ENCODE measurements around the gene SOCS3.
"Not testable (repeated sequence)": the region's sequence is repeated elsewhere in the genome, so short reads cannot be mapped to it uniquely, and the experiment has no call there.

Gene SOCS3

GRCh38 chr17:78325076-78325687, 34.7 kb downstream of the SOCS3 start:
- DNase-seq = no peak

GRCh38 chr17:78324391-78325075, 35.3 kb downstream of the SOCS3 start:
- peak in 1 of 2 donors; percentile 28 for DNase-seq

GRCh38 chr17:78323826-78324390, 36.0 kb downstream of the SOCS3 start:
- no peak for DNase-seq

DNA sequence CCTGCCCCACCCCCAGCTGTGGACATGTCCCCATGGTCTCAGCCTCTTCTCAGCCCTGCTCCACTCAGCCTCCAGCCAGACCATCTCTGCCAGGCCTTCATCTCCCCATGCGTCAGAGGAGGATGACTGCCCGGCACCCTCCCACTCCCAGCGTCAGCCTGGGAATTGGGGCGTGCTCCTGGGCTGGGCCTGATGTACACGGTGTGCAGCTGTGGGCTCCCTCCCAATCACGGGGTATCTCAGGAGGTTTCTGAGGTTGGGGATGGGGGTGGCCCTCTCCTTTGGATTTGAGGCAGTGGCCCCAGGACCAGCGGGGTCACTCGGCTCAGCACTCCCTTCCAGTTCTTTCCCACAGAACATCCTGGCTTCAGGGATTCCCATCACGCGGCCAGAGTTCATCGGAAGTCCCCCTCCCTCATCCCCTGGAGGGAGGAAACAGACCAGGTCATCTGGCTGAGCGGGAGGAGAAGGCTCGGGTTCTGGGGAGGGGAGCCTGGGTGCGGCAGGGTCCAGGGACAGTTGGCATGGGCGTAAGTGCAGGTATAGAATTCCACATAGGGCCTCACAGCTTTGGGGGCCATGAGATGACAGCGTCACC, 36.9 kb downstream of the SOCS3 start:
- no peak for DNase-seq

GRCh38 chr17:78322327-78322857, 37.5 kb downstream of the SOCS3 start:
- DNase-seq = no peak

GRCh38 chr17:78318843-78319242, 41.0 kb downstream of the SOCS3 start:
- no peak for DNase-seq

DNA sequence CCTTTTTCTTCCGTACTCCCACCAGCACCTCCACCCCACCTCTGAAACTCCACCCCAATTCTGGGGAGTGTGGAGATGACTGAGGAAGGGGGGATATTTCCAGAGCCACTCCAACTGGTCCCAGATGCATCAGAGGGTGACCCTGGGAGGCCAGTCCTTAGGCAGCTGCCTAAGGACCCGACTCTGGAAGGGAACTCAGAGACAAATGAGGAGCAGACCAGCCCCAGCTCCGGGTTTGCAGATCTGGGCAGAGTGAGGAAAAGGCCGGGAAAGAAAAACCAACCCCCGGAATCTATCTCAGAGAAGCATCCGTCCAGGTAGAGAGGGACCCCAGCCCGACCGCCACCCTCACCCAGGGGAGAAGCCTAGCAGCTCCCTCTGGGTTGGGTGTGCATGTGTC, 41.5 kb downstream of the SOCS3 start:
- DNase-seq = no peak

DNA sequence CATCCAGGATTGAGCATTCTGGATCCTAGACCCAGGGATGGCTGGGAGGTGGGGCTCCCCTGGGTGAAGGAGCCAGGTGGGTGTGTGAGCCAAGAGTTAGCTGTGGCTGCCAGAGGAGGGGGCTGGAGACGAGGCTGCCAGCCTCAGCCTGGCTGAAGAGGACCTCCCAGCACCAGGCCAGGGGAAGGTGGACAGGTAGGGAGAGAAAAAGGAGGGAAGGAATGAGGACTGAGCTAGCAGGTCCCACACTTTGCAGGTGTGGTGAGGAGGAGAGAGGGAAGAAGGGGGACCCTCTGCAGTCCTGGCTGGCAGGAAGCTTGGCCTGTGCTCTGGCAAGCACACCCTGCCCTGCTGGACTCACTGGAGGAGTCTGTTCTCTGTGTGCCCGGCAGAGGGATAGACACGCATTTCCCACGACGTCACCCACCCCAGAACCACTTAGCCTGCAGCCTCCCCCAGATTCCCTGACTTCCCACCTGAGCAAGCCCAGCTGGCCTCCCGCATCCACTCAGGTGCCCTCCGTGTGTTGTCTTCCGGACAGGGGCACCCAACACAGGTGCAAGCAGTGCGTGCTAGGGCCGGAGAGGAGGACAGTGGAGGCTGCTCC, 42.0 kb downstream of the SOCS3 start:
- no peak for DNase-seq

- DNase-seq = no peak
Measured at GRCh38 chr17:78316867-78317789, 42.7 kb downstream of the SOCS3 start.

DNA sequence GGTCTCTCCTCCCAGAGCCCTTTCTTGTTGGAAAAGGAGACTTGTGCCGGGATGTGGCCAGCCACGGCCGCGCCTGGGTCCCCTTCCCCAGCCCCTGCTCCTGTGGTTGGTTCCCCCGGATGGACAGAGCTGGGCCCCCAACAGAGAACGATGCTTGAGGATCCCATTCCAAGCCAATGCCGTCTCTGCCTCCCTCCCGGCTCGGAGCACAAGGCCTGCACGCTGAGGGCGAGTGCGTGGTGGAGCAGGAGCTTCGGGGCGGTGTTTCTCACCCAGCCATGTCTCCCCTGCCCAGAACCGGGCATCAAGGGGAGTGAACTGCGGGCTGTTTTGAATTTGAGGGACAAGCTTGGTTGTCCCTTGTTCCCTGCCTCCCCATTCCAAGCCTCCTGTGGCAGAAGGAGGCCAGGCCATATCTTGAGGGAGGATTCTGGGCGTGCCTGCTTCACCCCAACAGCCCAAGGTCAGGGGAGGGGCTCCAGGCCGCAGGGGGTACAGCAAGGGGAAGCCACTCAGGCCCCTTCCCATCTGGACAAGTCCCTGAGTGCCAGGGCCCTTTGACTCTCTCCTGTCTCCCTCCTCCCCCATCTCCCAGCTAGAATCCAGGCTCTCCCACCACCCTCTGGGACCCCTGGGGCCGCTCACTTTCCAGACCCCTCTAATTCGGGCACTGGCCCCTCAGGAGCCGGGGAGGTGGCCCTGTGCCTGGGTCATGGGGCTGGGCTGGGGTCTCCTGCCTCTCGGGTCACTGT, 43.6 kb downstream of the SOCS3 start:
- DNase-seq = no peak

DNA sequence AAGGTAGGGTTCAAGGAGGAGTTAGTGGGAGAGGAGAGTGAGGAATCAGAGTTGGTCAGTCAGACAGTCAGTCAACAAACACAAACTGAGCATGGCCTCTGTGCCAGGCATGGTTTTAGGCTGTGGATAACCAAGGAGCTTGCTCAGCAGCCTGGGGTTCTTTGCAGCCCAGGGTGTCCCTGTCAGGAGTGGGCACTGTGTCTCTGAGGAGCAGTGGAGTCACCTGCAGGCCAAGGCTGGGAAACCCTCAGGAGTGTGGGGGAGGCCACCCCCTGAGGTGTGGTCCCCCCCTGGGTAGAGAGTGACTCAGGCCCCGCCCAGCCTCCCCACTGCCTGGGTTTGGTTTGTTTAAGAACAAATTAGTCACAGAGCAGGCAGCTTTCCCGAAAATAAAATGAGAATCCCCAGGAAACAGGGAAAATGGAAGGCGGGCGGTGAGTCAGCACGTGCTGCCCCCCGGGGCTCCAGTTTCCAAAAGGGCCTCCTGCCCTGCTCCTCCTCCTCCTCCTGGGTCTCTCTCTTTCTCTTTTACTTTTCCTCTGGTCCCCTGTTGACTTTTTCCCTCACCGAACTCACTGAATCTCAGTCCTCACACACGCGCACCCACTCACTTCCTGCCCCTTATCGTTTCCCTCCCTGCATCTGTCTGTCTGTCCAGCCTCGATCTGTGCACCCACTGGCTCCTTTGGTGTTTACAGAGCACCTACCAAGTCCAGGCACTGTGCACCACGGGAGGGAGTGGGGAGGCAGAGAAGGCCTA, 44.3 kb downstream of the SOCS3 start:
- peak; percentile 34 to 52 for DNase-seq

DNA sequence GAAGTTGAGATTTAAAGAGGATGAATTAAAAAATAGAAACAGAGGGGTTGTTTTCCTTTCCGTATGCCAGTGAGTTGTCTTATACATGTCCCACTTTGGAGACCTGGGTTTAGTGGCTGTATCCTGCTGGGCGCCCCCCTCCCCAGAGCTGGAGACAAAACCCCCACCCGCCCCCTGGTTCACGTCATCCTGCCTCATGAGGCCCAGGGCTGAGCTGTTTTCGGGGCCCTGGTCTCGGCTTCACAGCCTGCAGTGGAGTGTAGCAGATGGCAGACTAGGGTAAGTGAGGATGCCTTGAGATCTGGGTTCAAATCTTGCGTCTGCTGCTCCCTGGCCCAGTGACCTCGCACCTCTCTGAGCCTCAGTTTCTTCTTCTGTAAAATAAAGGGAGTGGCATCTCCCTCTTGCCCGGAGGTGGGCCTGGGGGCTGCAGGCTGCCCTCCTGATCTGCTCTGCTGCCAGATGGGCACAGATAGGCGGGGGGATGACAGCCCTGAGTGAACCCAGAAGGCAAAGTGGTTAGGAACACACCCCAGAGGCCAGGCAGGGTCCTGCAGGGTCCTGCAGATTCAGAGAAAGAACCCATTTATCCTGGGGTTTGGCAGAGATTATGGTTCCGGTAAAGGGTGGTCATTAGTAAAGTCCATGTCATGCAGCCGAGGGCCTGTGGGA, 45.1 kb downstream of the SOCS3 start:
- DNase-seq = no peak

DNA sequence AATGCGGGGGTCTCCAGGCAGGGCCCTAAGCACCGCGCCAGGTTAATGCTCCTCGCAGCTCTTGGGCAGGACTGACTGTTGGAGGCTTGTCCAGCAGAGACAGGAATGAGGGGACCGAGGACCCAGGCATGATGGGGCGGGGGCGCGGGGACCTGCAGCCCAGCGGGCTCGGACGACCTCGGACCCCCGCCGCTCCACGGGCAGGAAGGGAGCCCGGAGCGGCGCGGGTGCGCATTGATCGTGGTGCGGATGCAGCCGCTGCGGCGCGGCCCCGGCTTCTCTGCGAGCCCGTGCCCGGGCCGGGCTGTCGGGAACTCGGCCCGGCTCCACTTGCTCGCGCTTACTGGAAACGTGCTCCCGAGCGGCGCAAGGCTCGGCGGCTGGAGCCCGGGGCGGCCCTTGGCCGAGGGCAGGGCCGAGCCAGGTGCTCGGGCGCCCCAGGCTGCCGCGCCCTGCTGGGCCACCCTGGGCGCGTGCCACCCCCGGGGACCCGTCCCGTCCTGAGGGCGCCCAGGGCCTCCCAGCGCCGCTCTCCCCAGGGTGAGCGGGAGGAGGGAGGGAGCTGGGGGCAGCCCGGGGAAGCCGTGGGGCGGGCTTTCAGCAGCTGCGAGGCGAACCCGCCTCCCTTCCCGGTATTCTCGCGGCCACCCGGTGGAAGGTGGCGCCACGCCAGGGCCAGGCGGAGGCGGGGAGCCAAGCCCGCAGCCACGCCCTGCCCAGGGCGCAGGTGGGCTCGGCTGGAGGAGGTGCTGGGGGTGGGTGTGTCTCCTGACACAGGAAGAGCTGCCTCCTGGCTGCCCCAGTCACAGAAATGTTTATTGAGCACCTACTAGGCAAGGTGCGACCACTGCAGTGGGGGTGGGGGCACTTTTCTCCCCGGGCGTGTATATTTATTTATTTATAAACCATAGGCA, 45.9 kb downstream of the SOCS3 start:
- DNase-seq = peak; percentile 61 to 71

DNA sequence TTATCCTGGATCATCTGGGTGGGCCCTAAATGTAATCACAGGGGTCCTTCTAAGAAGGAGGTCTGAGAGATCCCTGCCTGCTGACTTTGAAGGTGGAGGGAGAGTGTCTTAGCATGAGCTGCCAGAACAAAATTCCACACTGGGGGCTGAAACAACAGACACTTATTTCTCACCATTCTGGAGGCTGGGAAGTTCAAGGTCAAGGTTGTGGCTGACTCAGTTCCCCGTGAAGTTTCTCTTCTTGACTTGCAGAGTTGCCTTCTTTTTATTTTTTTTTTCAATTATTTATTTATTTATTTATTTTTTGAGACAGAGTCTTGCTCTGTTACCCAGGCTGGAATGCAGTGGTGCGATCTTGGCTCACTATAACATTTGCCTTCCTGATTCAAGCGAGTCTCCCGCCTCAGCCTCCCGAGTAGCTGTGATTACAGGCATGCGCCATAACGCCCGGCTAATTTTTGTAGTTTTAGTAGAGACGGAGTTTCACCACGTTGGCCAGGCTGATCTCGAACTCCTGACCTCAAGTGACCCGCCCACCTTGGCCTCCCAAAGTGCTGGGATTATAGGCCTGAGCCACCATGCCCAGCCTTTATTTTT, 50.1 kb downstream of the SOCS3 start:
- not testable (repeated sequence) for DNase-seq

GRCh38 chr17:78307887-78308638, 51.8 kb downstream of the SOCS3 start:
- DNase-seq = no peak

DNA sequence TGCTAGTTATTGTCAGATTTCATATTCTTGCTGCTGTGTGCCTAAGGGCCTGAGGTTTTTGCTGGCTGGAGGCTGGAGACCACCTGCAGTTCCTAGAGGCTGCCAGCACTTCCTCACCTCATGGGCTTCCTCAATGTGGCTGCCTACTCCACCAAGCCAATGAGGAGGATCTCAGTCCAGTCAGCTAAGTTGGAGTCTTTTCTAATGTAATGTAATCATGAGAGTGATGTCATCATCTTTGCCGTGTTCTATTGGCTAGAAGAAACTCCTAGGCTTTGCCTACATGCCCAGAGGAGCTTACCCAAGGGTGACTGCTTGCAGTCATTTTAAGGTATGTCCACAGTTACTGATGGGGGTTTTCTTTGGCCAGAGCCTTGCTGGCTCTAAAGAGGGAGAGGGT, 53.0 kb downstream of the SOCS3 start:
- DNase-seq = no peak

All from stimulated activated CD4-positive, alpha-beta T cell treated with anti-CD3 and anti-CD28 coated beads, Interleukin-2, amount 100 ng/mL, for 48 hours (primary cell).